ENCODE results near the gene NFKB1.

DNA sequence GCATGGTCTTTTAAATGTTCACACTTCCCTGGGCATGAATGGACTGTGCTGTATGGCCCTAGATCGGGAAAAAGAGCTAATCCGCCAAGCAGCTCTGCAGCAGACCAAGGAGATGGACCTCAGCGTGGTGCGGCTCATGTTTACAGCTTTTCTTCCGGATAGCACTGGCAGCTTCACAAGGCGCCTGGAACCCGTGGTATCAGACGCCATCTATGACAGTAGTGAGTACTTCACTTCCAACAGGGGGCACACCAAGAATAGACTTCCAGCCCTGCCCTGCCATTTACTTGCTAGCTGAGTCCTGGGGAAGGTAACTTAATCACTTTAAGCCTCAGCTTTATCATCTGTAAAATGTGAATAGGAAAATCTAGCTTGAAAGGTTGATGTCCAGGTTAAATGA lies 77.7 kb downstream of the NFKB1 start:
- TF ChIP-seq, protein P1, sequence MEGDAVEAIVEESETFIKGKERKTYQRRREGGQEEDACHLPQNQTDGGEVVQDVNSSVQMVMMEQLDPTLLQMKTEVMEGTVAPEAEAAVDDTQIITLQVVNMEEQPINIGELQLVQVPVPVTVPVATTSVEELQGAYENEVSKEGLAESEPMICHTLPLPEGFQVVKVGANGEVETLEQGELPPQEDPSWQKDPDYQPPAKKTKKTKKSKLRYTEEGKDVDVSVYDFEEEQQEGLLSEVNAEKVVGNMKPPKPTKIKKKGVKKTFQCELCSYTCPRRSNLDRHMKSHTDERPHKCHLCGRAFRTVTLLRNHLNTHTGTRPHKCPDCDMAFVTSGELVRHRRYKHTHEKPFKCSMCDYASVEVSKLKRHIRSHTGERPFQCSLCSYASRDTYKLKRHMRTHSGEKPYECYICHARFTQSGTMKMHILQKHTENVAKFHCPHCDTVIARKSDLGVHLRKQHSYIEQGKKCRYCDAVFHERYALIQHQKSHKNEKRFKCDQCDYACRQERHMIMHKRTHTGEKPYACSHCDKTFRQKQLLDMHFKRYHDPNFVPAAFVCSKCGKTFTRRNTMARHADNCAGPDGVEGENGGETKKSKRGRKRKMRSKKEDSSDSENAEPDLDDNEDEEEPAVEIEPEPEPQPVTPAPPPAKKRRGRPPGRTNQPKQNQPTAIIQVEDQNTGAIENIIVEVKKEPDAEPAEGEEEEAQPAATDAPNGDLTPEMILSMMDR (IDR thresholded peaks at IDR 0.05): no peak
- no peak for TF ChIP-seq POLR2A (IDR thresholded peaks at IDR 0.05)
